ENCODE data around the gene NPM3.
"Not testable (repeated sequence)": the region's sequence is repeated elsewhere in the genome, so short reads cannot be mapped to it uniquely, and the experiment has no call there.

NPM3 gene

DNA sequence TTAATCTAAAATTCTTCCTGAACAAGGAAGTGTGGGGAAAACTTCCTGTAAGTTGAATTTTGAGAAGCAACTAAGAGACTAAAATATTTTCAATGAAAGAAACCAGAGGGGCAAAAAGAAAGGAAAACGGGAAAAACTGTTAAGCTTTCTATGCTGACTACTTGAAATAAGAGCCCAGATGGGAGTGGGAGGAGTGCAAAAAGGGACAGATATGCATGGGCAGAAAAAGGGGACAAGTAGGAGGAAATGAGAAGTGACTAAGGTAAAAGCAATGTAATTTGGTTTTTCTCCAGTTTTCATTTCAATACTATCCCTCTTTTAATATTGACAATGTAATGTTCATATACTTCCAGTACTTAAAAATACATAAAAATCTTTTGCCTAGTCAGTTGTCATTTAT lies 23.9 kb upstream of the NPM3 start:
- no peak for DNase-seq (ENCODE audit: low read depth)

DNA sequence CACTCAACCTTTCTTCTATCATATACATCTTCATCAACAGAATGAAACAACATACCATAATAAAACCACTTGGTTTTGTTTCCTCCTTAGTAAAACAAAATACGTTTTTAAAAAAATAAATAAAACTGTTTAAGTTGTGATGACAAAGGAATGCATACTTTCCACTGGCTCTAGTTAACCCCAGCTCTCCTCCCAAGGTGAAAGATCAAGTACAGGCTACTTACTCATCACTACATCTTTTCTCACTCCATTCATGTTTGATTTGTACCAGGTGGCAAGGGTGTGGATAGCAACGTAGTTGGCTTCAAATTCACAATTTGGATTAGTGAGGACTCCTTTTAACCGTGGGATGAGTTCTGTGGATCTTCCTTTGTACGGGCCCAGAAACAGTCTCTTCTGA lies 20.3 kb upstream of the NPM3 start:
- no peak for DNase-seq (ENCODE audit: low read depth)

DNA sequence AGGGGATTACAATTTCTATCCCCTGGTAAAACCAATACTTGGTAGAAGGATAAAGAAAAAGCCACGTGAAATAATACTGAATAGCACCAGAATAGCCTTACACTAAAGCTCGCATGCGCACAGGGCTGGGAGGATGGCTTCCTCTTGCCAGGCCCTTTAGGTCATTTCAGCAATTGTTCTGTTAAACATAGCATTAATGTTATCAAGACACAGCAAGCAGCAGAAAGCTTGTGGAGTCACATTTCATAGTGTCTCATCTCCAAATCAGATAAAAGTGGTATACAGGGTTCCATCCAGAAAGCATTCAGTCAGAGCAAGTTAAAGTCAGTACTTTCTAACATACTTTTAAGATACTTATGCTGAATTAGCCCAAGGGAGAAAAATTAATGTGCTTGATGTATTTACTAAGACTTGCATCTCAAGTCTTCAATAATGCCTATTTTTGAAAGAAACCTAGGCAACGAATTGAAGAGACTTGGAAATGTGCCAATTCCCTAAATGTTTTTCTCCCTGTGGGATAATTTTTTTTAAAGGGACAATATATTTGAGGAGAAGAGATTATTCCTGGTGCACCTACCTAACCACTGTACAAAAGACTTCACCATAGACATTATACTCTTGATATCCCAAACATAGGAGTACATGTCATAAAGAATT lies 14.3 kb upstream of the NPM3 start:
- DNase-seq (ENCODE audit: low read depth) = no peak

DNA sequence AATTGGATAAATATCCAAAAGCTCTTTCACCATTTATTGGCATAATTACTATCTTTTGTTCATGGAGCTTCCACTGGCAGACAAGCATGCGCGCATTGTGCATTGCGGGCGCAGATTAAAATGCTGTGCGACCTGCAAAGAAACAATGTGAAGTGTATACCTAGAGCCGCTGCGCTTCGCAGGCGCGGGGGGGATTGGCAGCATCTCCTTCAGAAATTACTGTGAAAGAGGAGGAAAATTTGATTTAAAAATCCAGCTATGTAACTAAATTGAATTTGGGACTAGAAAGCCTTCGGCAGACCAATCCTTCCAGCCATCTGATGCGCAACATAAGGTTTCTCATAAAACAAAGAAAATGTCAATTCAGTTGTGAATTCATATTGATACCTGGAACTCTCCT lies 10.3 kb upstream of the NPM3 start:
- no peak for DNase-seq (ENCODE audit: low read depth)

DNA sequence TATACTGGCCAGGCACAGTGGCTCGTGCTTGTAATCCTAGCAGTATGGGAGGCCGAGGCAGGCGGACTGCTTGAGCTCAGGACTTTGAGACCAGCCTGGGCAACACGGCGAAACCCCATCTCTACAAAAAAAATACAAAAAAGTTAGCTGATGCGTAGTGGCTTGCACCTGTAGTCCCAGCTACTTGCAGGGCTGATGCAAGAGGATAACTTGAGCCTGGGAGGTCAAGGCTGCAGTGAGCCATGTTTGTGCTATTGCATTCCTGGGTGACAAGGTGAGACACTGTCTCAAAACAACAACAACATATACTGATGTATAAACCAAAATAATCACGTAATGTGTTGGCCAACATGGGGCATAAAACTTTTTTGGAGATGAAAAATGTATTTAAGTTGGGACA lies 6.4 kb upstream of the NPM3 start:
- no peak for DNase-seq (ENCODE audit: low read depth)

DNA sequence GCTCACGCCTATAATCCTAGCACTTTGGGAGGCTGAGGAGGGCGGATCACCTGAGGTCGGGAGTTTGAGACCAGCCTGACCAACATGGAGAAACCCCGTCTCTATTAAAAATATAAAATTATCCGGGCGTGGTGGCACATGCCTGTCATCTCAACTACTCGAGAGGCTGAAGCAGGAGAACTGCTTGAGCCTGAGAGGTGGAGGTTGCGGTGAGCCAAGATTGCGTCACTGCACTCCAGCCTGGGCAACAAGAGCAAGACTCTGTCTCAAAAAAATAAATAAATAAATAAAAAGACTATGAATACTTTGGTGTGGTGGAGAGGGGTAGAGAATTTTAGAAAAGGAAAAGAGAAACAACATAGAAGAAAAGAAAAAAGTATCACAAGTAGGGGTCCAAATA lies 6.0 kb upstream of the NPM3 start:
- DNase-seq (ENCODE audit: low read depth) = not testable (repeated sequence)

DNA sequence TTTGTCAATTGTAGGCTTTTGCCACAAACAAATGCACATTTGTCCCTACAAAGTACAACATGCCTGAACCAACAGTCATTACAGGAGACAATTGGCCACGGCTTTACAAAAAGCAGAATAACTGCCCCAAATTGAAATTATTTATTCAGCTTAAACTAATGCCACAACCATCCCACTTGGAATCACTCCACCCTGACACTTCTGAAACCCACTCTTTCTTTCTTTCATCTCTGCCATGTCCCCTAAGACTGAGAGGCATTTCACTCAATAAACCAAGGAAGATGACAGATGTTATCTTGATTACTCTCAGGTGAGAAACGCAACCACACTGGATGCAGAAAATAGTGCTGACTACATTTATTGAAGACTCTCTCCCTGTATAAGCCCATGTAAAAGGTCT lies 2.6 kb upstream of the NPM3 start:
- no peak for DNase-seq (ENCODE audit: low read depth)

DNA sequence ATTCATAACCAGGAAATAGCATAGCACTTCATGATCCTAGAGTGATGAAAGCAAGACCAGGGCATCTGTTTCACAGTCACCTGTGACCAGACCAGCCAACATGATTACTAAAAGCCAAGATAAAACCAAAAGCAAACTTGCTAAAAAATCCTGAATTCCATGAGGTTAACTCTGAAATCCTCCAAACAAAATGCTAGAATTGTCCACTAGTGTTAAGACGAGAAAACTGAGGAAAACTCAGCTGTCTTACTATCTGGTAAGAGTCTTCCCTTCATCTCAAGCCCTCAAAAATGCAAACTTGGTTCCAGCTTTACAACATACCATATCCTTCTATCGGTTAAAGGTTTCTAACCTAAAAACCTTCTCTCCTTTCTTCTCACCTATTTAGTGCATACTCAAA lies 1.3 kb upstream of the NPM3 start:
- DNase-seq (ENCODE audit: low read depth) = no peak

DNA sequence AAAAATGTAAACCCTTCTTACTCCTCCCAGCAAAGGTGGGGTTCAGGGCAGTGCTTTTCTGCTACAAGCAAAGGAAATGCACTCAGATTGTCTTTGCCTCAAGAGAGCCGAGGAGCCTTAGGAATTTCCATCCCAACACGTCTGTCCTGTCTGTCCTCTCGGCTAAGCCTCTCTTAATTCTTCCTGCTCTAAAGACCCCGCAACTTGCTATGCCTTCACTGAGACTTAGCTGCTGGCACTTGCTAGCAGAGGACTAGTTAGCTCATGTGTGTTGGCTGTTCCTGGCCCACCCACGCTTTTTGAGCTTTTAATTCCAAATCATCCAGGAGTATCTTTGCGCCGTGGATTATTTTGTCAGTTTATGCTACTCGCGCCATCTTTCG lies 481 bp upstream of the NPM3 start:
- no peak for DNase-seq (ENCODE audit: low read depth)

DNA sequence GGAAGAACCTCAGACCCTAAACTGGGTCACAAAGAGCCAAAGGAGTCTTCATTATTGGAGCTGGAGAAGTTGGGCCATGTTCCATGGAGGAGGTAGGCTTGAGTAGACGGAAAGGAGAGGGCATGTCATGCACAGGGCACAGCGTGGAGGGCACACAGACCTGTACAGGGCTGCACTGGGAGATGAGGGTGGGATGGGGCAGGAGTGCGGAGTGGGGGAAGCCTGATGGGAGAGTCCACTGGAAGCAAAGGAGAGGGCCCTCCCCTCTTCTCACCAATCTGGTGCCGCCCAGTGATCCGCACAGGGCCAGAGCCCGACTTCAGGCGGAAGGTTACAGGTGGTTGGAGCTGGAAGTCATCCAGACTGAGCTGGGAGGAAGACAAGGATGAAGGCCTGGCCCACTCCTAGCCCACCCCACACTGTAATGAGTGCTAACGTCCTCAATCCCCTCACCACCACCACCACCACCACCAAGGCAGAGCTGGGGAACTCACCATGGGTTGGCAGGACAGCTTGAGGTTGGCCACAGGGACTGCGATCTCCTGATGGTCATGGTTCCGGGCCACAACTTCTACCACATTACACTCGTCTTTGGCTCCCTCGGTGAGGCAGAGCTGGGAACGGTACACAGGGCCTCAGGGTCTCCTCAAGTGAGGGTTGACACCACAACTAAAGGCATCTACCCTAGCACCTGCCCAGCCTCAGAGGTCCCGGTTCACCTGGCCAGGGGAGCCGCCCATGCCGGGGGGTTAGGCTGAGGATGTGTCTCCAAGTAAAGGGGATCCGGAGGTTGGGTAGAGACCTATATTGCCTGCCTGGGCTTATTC lies 1.0 kb downstream of the NPM3 start:
- no peak for DNase-seq (ENCODE audit: low read depth)

DNA sequence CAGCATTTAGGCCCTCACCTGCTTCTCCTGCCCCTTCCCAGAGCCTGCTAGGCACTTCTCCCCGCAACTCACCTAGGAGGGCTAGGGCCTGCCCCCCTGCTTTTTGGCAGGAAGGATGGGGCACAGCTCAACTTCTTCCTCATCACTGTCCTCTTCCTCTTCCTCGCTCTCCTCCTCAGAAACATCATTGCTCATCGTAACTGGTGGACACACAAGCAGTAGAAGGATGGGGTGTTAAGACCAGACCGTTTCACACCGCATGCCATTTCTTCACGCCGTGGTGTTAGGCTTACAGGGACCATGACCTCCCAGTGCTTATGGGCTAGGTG lies 1.6 kb downstream of the NPM3 start:
- no peak for DNase-seq (ENCODE audit: low read depth)

DNA sequence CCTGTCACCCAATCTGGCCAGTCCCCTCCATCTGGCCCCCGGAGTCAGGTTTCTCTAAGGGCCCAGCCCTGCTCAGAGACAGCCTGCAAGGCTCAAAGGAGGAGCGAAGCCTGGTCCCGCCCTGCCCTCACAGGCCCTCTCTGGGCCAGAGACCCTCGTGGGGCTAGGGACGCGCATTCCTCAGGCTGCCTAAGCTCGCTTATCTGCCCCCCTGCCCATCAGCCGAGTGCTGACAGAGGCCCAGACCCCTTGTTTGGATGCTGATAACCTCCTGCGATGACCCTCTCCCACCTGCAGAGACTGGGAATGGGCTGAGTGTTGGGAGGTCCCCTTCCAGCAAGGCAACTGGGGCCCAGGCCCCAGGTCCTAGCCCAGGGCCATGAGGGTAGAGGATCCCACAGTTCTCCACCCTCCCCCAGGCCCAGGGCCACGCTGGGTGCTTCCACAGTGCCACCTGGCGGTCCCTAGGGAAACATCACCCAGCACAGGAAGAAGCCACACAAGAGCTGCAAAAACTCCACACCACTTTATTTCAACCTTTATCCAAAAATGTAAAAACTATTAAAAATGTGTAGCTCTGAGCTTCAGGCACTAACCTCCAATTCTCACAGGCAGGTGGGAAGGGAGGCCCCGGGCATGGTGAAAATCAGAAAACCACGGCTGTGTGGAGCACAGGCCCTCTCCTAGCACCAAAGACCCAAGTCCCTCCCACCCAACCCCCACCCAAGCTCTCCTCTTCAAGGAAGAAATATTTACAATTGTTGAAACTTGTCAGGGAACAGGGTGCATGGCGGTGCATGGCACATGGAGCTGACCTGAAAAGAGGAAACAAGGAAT lies 2.2 kb downstream of the NPM3 start:
- peak; percentile 51 for DNase-seq (ENCODE audit: low read depth)

DNA sequence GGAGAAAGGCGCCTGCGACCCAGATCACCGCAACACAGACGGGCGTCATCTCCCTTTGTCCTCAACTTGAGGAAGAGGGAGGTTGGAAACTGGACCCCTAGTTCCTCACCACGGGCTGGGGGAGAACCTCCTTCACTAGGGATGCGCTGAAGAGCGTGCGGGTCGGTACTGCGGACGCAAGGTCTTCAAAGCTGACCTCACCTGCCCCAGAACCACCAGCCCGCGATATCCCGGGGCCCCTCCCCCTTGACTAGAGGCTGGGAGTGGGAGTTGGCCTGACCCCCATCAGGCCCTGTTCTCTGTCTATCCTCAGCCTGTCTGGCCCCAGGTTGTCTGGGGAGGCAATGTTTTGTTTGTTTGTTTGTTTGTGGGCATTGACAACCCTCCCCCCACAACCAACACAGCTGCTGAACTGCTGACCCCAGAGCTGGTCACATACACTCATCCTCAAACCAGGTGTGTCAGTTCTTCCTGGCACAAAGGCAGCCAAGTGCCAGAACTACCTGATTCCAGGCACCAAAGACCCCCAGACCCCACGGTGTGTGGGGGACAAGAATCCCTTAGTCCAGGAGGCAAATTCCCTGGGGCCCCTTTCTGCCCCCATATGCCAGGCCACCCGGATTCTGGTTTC lies 2.9 kb downstream of the NPM3 start:
- no peak for DNase-seq (ENCODE audit: low read depth)

DNA sequence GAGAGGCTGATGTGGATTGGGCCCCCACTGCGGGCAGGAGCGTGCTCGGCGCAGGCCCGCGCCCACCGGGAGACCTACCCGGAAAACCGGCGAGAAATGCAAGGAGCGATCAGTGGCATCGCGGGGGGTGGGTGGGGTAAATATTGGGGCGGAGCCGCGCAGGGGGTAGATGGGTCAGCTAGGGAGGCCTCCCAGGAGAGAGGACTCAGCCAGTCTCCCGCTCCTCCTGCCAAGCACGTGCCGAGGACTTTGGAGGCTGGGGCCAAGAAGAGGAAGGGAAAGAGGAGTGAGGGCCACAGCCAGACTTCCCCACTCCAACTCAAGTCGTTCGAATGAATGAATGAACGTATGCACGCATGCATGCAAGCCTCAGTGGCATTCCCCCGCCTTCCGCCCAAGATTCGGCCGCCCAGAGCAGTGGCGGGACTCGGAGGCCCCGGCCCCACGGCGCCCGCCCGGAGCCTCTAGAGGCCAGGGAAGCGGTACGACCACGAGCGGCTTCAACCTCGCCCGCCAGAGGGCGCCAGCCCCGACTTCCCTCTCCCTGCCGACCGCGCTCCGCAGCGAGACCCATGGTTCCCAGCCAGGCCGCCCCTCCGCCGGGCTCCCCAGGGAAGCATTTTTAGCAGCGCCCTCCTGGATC lies 3.6 kb downstream of the NPM3 start:
- peak; percentile 23 for DNase-seq (ENCODE audit: low read depth)

DNA sequence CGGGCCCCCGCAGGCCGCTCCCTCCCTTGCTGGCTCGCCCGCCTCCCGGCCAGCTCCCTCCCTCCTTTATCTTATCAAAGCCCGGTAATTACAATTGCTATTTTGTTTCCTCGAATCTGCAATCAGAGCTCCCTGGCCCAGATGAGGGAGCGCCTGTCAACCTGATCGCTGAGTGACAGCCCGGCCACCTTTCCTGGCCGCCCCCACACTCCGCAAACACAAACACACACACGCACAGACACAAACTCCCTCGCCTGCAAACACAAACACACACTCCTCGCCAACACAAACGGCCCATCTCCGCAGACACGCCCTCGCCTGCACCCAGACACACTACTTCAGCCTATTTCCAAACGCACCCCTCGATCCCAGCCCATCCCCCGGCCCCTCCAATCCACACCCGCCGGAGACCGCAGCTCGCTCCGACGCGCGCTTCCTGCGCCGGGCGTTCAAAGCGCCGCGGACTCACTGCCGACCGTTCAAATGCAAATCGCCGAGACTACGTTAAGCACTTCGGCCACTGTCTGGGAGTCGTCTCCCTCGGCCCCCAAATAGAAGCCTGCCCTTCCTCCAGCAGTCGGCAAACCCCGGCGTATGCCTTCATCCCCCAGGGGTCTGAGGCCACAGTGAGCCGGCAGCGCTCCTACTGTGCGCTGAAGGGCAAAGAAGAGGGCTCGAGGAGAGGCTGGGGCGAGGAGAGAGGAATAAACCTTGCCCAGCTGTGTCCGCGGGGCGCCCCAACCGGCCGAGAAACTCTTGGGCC lies 4.3 kb downstream of the NPM3 start:
- DNase-seq (ENCODE audit: low read depth) = no peak

DNA sequence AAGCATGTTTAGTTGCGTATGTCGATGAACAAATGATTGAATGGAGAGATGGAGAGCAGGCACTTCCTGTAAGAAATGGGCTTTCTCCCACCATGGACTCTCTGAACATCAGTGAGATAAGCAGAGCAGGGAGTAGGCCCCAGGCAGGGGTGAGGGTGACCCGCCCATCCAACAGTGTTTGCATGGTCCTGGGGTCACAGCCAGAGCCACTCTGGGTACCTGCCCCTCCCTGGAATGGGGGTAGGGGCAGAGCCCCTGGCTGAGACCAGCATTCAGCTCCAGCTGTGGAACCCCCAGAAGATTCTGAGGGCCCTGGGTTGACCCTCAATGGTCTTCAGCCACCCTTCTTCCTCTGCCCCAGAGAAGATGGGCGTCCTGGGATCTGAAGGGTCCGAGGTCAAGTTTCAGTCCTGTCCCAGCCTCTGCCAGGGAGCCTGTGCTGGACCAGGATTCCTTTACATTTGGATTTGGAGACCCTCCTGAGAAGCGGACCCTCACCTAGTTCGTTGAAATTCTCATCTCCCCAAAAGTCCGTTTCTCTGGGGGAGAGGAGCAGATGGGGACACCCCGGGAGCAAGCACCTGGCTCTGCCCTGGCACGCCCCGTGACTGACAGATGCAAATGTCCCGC lies 5.0 kb downstream of the NPM3 start:
- no peak for DNase-seq (ENCODE audit: low read depth)

DNA sequence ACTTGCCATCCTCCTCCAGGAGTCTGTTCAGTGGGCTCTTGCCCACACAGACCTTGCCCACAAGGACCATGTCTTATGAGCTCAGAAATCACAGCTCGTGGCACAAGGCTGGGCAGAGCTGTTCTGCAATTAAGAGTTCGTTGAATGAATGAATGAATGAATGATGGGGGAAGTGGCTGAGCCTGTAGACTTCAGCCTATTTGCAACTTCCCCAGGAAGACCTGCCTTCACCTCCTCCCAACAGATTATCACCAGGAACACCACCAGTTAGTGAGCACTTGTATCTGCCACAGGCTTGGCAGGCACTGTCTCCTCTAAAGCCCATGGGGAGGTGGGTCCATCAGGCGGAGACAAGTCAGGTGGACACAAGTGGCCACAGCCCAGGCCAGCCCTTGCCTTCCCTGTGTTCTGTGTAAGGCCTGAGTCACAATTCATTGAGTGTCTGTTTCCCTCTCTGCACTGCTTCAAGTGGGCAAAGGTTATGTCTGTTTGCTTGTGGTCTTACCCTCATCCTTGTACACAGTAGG lies 5.6 kb downstream of the NPM3 start:
- DNase-seq (ENCODE audit: low read depth) = no peak

DNA sequence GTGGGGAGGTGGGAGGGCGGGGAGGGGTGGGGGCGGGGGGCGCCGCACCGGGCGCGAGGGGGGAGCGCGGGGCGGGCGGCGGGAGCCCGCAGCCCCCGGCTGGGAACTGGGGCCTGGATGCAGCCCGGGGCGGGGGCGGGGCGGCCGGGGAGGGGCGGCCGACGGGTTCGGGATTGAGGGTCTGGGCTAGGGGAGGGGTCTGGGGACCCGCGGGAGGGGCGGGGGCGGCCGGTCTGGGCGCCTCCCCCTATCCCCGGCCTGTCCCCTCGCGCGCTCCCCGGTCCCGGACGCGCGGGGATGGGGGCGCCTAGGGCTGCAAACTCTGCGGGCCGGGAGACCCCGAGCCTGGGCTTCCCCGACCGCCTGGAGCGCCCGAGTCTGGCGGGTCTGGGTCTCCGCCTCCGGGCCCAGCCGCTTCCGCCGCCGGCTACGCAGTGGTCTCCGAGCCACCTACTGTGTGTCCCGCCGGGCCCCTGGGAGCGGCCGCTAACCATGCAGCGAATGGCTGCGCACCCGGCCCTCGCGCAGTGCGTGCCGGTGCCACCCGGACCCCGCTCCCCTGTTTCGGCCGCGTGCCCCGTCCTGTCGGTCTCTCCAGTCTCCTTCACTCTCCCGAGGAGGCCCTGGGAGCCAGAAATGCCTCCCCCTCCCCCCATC lies 7.0 kb downstream of the NPM3 start:
- DNase-seq (ENCODE audit: low read depth) = no peak

DNA sequence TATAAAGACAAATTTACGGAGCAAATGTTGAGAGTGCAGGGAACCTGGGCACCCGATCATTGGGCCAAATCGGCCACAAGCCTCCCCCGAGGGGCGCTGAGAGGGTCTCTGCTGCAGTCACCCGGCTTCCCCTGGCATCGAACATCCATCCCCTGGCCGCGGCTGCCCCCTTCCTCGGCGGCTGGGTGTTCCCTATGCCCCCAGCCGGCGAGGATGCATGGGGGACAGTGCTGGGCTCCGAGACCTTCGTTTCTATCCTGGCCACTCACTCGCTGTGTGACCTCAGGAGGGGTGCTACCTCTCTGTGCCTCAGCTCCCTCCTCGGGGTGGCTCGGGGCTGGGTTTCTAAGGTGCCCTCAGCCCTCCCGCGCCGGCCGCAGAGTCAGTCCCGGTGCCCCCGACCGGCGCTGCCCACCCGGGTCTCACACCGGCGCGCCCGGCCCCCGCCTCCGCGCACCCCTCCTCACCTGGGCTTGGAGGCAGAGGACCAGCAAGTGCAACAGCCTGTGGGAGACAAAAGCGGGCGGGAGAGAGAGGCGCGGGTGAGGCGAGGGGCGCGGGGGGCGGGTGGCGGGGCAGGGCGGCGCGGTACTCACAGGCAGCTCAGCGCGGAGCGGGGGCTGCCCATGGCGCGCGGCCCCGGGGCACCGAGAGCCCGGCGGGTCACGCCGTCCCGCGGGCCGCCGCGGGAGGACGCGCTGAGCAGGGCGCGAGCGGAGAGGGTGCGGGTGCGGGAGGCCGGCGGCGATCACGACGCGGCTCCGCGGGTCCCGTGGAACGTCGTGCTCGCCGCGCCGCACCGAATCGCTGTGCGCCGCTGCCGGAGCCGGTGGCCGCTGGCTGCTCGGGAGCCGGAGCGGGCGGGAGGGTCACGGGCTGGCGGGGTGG lies 7.7 kb downstream of the NPM3 start, which contains the start of gene FGF8:
FGF8 (minus strand) TSS at position 842 of the 888 bp plus-strand sequence; CDS start at position 628, 214 bp downstream.
- no peak for DNase-seq (ENCODE audit: low read depth)
